Iris pigment epithelial cell (primary cell): ENCODE results near the gene ADAM29.
"Not testable (repeated sequence)": the region's sequence is repeated elsewhere in the genome, so short reads cannot be mapped to it uniquely, and the experiment has no call there.

Experiments
- DNase-seq: peaks from one replicate; pipeline ENCODE4 v3.0.0-alpha.2; 2011; ENCODE audit warnings: low read depth

ADAM29 gene

GRCh38 chr4:174948826-174949225 is 30.7 kb downstream of the ADAM29 start:
- no peak for DNase-seq

DNA sequence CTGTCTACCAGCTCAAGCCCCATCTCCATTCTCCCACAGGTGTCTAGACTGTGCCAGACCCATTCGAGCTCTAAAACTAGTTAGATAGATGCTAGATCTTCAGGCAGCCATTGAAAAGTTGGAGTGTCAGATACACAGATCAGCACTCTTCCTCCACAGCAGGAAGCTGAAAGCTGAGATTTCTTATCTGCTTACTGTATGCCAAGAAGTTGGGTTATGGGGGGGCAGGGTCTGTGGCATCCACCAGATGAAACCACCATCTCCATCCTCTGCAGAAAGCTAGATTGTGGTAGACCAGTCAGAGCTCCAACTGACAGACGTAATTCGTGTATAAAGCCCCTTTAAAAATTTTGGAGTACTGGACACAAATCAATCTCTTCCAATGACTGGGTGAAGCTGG is 54.8 kb downstream of the ADAM29 start:
- no peak for DNase-seq

DNA sequence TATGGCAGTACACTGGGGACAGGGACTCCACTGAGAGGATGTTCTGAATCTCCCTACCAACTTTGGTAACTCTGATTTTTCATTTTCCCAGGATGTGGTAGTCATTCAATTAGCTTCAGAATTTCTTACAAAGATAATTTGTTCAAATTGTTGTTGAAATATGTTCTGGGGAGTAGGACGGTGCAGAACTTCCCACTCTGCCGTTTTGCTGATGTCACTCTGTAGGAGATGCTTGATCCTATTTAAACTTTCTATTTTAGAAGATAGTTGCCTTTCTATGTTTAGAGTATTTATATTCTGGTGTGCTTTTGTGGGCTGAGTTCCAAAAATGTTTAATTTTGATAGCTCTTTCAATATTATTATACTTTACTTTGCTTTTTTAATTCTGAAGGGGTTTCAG is 55.2 kb downstream of the ADAM29 start:
- no peak for DNase-seq

GRCh38 chr4:174983128-174983750 is 65.1 kb downstream of the ADAM29 start:
- DNase-seq, result no peak

GRCh38 chr4:174983870-174984269 is 65.7 kb downstream of the ADAM29 start:
- not testable (repeated sequence) for DNase-seq

GRCh38 chr4:174989791-174990190 is 71.6 kb downstream of the ADAM29 start:
- no peak for DNase-seq

DNA sequence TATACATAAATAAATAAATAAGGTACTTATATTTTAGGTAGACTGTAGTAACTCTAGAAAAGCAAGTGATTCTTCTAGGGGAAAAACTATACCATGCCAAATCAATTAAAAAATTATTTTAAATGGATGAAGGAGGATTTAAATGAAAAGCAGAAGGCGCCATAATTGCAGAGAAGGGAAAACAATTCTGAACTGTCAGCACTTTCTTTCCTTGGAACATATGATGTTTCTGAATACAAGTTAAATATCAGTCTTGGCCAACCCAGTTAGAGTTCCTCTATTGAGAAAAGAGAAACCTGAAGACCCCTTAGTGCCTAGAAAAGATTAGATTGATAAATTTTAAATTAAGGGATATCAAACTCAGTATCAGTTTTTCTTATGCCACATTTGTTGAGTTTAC is 75.8 kb downstream of the ADAM29 start:
- DNase-seq, result no peak

- peak; percentile 49 for DNase-seq
Measured at GRCh38 chr4:174996079-174996478, 77.9 kb downstream of the ADAM29 start.

DNA sequence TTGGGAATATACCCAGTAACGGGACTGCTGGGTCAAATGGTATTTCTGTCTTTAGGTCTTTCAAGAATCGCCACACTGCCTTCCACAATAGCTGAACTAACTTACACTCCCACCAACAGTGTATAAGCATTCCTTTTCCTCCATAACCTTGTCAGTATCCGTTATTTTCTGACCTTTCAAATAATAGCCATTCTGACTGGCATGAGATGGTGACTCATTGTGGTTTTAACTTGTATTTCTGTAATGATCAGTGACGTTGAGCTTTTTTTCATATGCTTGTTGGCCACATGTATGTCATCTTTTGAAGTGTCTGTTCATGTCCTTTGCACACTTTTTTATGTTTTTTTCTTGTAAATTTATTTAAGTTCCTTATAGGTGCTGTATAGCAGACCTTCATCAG is 81.2 kb downstream of the ADAM29 start:
- peak; percentile 82 for DNase-seq

- DNase-seq, result peak; percentile 24
Measured at GRCh38 chr4:175017751-175018150, 99.6 kb downstream of the ADAM29 start.

DNA sequence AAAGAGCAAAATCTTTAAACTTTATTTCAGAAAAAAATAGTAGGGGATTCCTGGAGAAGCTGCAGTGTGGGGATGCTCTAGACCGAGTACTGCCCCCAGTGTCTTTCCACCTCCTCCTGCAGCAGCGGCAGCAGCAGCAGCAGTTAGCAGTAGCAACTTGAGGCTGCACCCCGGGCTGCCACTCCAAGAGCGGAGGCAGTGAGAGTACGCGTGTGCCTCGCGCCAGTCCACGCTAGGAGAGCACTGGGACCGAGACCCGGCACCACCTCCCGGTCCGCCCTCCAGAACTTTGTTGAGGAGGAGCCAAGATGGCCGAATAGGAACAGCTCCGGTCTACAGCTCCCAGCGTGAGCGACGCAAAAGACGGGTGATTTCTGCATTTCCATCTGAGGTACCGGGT is 101.3 kb downstream of the ADAM29 start:
- not testable (repeated sequence) for DNase-seq
